Sigmoid colon (tissue), 7 donors: ENCODE measurements around the gene TXNDC9. TPM values are rescaled to one million over a fixed set of nuclear protein-coding genes. Genes with fewer than 3 reads are reported as not detected.
"Not testable (repeated sequence)": the region's sequence is repeated elsewhere in the genome, so short reads cannot be mapped to it uniquely, and the experiment has no call there.

ENCODE experiments used
- DNase-seq: peaks from one replicate; pipeline ENCODE4 v3.0.0-alpha.2; 2019
- H3K27ac ChIP-seq, 4 donors: fragments of 200-600 bp; sonication (generic); one replicate each; pipeline ENCODE4 v1.5.1; 2016 to 2019; ENCODE audit warnings: mild to moderate bottlenecking in 1 of 4
- H3K27me3 ChIP-seq, 3 donors: fragments of 200-600 bp; sonication (generic); one replicate each; pipeline ENCODE4 v1.5.1; 2019; ENCODE audit warnings: mild to moderate bottlenecking in 1 of 3
- H3K36me3 ChIP-seq, 4 donors: fragments of 200-600 bp; sonication (generic); one replicate each; pipeline ENCODE4 v1.5.1; 2016 to 2019
- H3K4me1 ChIP-seq, 4 donors: fragments of 200-600 bp; sonication (generic); one replicate each; pipeline ENCODE4 v1.5.1; 2017 to 2019
- H3K4me3 ChIP-seq, 4 donors: fragments of 200-600 bp; sonication (generic); one replicate each; pipeline ENCODE4 v1.5.1; 2017 to 2019; ENCODE audit warnings: mild to moderate bottlenecking in 2 of 4, moderate library complexity in 1 of 4
- H3K9me3 ChIP-seq, 4 donors: fragments of 200-600 bp in 3 of 4; sonication (generic) in 3 of 4; one replicate each; pipeline versions ENCODE4 v1.5.1 to v1.6.1; 2013 to 2019
- EP300 ChIP-seq, 4 donors: sonication (generic); formaldehyde crosslinking; IDR thresholded peaks; one replicate each; pipeline ENCODE4 v1.6.1; 2017; ENCODE audit warnings: antibody characterized with exemption in 4 of 4
- POLR2A ChIP-seq, 2 donors: fragments of 450-650 bp; IDR thresholded peaks; one replicate each; pipeline ENCODE4 v1.6.1; 2016; ENCODE audit warnings: antibody characterized with exemption in 2 of 2, mild to moderate bottlenecking in 2 of 2, moderate library complexity in 2 of 2
- POLR2AphosphoS5 ChIP-seq, 4 donors: sonication (generic); formaldehyde crosslinking; IDR thresholded peaks; one replicate each; pipeline ENCODE4 v1.6.1; 2017; ENCODE audit warnings: antibody characterized with exemption in 4 of 4
- WGBS, 2 donors: extraction: QIAGEN DNeasy Blood & Tissue Kit; methylation state at CpG; one replicate each; pipeline ENCODE4 v1.1.7; 2013; 5-methylcytosine and 5-hydroxymethylcytosine counted together
- intact Hi-C: fragments of 100-400 bp; cut with DNase I; formaldehyde crosslinking; loops from one replicate; pipeline ENCODE4 v1.15.1; 2023
- polyA plus RNA-seq, 3 donors: library from polyadenylated mRNA; stranded (reverse); fragments of 200-250 nt; gene quantifications; one replicate each; pipeline ENCODE4 v1.2.3, GENCODE V29; 2013
- total RNA-seq, 4 donors: library from RNA; depleted of rRNA; stranded (reverse); fragments of >200 nt; gene quantifications; one replicate each; pipeline ENCODE4 v1.1.0, GENCODE V29; 2016
- TF ChIP-seq, protein P1 (sequence below), 4 experiments: fragments of 450-650 bp in 3 of 4; fragments of 200-600 bp in 1 of 4; IDR thresholded peaks; one replicate each; pipeline ENCODE4 v1.5.1; 2016 to 2019; ENCODE audit warnings: antibody characterized with exemption in 4 of 4, mild to moderate bottlenecking in 3 of 4, moderate library complexity in 2 of 4
- donor health status: healthy with polysubstance abuse.
- donor health status: Bipolar disorder and iron deficiency.
- donor health status: healthy.

Gene TXNDC9
- total and polyA plus RNA-seq, 7 donors = 26.0 to 57.6 (median 33.0) TPM

GRCh38 chr2:99376254-99376864, 40.2 kb upstream of the TXNDC9 start:
- no peak for DNase-seq
- 89 to 93% methylated on average over 7 of the region's 7 CpGs for WGBS, 2 donors
- Histone ChIP-seq H3K36me3 (peaks cover 15 to 91% (median 31%) of the 10 kb centered on the region in 4 donors), H3K27ac (no peak overlapping the region), H3K9me3 (no peaks in the 10 kb centered on the region), H3K4me3 (no peak overlapping the region), H3K4me1 (no peaks in the 10 kb centered on the region), H3K27me3 (no peaks in the 10 kb centered on the region)
- no peak for TF ChIP-seq POLR2A (IDR thresholded peaks at IDR 0.05)
- no peak for TF ChIP-seq EP300 (IDR thresholded peaks at IDR 0.05)
- TF ChIP-seq, protein P1, sequence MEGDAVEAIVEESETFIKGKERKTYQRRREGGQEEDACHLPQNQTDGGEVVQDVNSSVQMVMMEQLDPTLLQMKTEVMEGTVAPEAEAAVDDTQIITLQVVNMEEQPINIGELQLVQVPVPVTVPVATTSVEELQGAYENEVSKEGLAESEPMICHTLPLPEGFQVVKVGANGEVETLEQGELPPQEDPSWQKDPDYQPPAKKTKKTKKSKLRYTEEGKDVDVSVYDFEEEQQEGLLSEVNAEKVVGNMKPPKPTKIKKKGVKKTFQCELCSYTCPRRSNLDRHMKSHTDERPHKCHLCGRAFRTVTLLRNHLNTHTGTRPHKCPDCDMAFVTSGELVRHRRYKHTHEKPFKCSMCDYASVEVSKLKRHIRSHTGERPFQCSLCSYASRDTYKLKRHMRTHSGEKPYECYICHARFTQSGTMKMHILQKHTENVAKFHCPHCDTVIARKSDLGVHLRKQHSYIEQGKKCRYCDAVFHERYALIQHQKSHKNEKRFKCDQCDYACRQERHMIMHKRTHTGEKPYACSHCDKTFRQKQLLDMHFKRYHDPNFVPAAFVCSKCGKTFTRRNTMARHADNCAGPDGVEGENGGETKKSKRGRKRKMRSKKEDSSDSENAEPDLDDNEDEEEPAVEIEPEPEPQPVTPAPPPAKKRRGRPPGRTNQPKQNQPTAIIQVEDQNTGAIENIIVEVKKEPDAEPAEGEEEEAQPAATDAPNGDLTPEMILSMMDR (IDR thresholded peaks at IDR 0.05) = no peak
- TF ChIP-seq POLR2AphosphoS5 (IDR thresholded peaks at IDR 0.05) = no peak
- intact Hi-C loops = no loop called here

- Histone ChIP-seq H3K4me3 (no peak overlapping the region), H3K27me3 (no peaks in the 10 kb centered on the region), H3K9me3 (no peaks in the 10 kb centered on the region), H3K27ac (no peak overlapping the region), H3K36me3 (peaks cover 12 to 95% (median 26%) of the 10 kb centered on the region in 4 donors), H3K4me1 (no peaks in the 10 kb centered on the region)
- intact Hi-C loops = no loop called here
- TF ChIP-seq, protein P1 (IDR thresholded peaks at IDR 0.05) = no peak
- TF ChIP-seq EP300 (IDR thresholded peaks at IDR 0.05) (no peak), POLR2AphosphoS5 (IDR thresholded peaks at IDR 0.05) (no peak)
- no peak for DNase-seq
Observed at GRCh38 chr2:99374747-99375146, 38.6 kb upstream of the TXNDC9 start.

DNA sequence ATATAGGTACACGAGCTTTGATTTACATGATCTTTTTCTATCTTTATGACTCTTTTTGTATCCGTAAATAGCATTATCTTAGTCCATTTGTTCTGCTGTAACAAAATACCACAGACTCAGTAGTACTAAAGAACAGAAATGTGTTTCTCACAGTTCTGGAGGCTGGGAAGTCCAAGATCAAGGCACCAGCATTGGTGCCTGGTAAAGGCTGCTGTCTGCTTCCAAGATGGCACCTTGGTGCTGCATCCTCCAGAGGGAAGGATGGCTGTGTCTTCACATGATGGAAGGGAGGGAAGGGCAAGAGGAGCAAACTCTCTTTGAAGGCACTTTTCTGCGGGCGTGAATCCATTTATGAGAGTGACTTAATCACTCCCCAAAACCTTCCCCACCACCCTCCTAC, 37.0 kb upstream of the TXNDC9 start:
- no peak for TF ChIP-seq POLR2A (IDR thresholded peaks at IDR 0.05)
- TF ChIP-seq, protein P1 (IDR thresholded peaks at IDR 0.05) = no peak
- TF ChIP-seq EP300 (IDR thresholded peaks at IDR 0.05) = no peak
- TF ChIP-seq POLR2AphosphoS5 (IDR thresholded peaks at IDR 0.05) = no peak
- H3K4me1 ChIP-seq = no peaks in the 10 kb centered on the region
- no peak for DNase-seq
- peaks cover 14 to 95% (median 29%) of the 10 kb centered on the region in 4 donors for H3K36me3 ChIP-seq
- intact Hi-C loops = no loop called here
- H3K27me3 ChIP-seq = no peaks in the 10 kb centered on the region
- H3K27ac ChIP-seq = no peak overlapping the region
- no peak overlapping the region for H3K4me3 ChIP-seq
- no peaks in the 10 kb centered on the region for H3K9me3 ChIP-seq
- 95 to 97% methylated on average over 4 of the region's 4 CpGs for WGBS, 2 donors

DNA sequence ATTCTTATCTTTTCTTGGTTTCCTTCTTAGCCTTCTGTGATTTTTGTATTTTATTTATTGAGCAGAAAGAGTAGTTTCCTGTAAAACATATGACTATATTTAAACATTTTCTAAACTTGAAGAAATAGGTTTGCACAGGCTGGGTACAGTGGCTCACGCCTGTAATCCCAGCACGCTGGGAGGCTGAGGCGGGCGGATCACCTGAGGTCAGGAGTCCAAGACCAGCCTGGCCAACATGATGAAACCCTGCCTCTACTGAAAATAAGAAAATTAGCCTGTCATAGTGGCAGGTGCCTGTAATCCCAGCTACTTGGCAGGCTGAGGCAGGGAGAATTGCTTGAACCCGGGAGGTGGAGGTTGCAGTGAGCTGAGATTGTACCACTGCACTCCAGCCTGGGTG, 32.7 kb upstream of the TXNDC9 start:
- H3K4me1 ChIP-seq, H3K9me3 ChIP-seq, DNase-seq, H3K4me3 ChIP-seq, H3K27me3 ChIP-seq, H3K27ac ChIP-seq, intact Hi-C loops: not testable (repeated sequence)
- H3K36me3 ChIP-seq = peaks cover 22 to 98% (median 35%) of the 10 kb centered on the region in 4 donors
- 87 to 94% methylated on average over 5 of the region's 5 CpGs for WGBS, 2 donors

DNA sequence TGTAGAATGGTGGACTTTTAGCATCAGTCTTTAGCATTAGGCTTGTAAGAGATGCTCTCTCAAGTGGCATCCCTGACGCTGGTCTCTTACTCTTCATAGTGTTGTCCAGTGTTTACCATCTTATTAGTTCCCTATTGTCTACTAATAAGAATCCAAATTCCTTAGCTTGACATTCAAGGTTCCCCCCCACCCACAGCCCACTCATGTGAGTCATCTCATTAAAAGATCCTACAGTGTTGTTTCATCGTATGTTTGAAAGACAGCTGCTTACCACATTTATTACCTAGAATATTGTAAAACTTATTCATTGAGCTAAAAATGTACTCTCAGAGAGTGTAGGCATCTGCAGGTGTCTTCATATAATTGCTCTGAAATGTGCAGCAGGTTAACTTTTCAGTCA, 29.5 kb upstream of the TXNDC9 start:
- no peak for TF ChIP-seq POLR2AphosphoS5 (IDR thresholded peaks at IDR 0.05)
- TF ChIP-seq EP300 (IDR thresholded peaks at IDR 0.05) = no peak
- TF ChIP-seq POLR2A (IDR thresholded peaks at IDR 0.05) = no peak
- TF ChIP-seq, protein P1 (IDR thresholded peaks at IDR 0.05) = no peak
- Histone ChIP-seq H3K9me3 (no peaks in the 10 kb centered on the region), H3K27ac (no peak overlapping the region), H3K4me3 (no peak overlapping the region), H3K27me3 (no peaks in the 10 kb centered on the region), H3K4me1 (no peaks in the 10 kb centered on the region), H3K36me3 (peaks cover 22 to 95% (median 30%) of the 10 kb centered on the region in 4 donors)
- DNase-seq = no peak
- 39 to 71% methylated on average over 2 of the region's 2 CpGs for WGBS, 2 donors
- intact Hi-C loops = no loop called here
